ENCODE data around the gene AP1S1. TPM values are rescaled to one million over a fixed set of nuclear protein-coding genes. Genes with fewer than 3 reads are reported as not detected.

AP1S1 gene
- total and polyA plus RNA-seq, 7 donors: 5.7 to 29.9 (median 7.1) TPM

DNA sequence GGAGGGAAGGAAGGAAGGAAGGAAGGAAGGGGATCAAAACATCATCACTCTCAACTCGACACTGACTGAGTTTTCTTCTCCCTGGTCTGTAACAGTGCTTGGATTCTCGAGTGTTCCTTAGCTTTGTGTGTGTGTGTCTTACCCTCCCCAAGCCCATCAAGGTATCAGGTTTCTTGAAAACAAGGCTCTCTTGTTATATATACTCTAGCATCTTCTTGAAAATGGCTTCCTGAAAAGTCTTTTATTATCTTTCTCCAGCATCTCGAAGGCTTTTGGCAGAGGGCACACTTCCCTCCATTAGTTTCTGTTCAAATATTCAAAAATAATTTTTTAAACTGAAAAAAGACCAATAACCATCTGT lies 14.0 kb upstream of the AP1S1 start:
- H3K36me3 ChIP-seq (ENCODE audit: insufficient read depth in 1 of 2, low read depth in 1 of 2): no peaks in the 10 kb centered on the region
- no peak overlapping the region for H3K4me3 ChIP-seq
- intact Hi-C loops (cut with DNase I): loop anchor here in 1 of 2 donors (5.0 kb wide), 2 partner anchors 52 to 142 kb away; no protein-coding TSS in a partner anchor
- H3K9me3 ChIP-seq: no peaks in the 10 kb centered on the region
- H3K27me3 ChIP-seq (ENCODE audit: insufficient read depth in 3 of 3, low read length in 2 of 3): peaks cover 0 to 22% (median 2%) of the 10 kb centered on the region in 3 donors
- WGBS, 3 donors: 17 to 25% (median 18%) methylated on average over 3 of the region's 3 CpGs
- no peak for DNase-seq
- ATAC-seq: no peak
- no peak overlapping the region for H3K27ac ChIP-seq
- H3K4me1 ChIP-seq: peaks cover 15% of the 10 kb centered on the region
- TF ChIP-seq, protein P1, sequence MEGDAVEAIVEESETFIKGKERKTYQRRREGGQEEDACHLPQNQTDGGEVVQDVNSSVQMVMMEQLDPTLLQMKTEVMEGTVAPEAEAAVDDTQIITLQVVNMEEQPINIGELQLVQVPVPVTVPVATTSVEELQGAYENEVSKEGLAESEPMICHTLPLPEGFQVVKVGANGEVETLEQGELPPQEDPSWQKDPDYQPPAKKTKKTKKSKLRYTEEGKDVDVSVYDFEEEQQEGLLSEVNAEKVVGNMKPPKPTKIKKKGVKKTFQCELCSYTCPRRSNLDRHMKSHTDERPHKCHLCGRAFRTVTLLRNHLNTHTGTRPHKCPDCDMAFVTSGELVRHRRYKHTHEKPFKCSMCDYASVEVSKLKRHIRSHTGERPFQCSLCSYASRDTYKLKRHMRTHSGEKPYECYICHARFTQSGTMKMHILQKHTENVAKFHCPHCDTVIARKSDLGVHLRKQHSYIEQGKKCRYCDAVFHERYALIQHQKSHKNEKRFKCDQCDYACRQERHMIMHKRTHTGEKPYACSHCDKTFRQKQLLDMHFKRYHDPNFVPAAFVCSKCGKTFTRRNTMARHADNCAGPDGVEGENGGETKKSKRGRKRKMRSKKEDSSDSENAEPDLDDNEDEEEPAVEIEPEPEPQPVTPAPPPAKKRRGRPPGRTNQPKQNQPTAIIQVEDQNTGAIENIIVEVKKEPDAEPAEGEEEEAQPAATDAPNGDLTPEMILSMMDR (IDR thresholded peaks at IDR 0.05): no peak

DNA sequence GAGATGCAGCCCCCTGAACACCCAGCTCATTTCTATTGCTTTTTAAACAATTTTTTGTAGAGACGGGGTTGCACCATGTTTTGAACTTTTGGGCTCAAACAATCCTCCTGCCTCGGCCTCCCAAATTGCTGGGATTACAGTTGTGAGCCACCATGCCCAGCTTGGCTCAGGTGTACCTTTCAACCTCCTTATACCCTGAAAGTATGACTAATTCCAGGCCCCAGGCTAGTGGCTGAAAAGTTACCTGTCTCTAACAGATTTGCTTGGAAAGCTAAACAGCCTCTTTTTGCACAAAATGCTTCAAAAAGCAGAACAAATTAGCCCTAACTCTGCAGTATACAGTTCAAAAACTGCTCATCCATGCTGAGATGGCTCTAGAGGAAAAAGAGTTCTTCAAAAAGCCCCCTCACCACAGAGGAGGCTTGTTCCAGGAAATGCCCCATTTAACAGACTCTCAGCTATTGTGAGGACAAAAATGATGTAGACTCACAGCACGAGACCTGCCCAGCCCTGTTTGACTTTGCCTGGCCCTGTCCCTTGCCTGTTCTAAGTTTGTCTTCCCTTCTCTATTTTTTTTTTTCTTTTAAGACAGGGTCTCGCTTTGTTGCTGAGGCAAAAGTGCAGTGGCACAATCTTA lies 13.4 kb upstream of the AP1S1 start:
- intact Hi-C loops (cut with DNase I): loop anchor here in 1 of 2 donors (5.0 kb wide), 2 partner anchors 51 to 141 kb away; no protein-coding TSS in a partner anchor

DNA sequence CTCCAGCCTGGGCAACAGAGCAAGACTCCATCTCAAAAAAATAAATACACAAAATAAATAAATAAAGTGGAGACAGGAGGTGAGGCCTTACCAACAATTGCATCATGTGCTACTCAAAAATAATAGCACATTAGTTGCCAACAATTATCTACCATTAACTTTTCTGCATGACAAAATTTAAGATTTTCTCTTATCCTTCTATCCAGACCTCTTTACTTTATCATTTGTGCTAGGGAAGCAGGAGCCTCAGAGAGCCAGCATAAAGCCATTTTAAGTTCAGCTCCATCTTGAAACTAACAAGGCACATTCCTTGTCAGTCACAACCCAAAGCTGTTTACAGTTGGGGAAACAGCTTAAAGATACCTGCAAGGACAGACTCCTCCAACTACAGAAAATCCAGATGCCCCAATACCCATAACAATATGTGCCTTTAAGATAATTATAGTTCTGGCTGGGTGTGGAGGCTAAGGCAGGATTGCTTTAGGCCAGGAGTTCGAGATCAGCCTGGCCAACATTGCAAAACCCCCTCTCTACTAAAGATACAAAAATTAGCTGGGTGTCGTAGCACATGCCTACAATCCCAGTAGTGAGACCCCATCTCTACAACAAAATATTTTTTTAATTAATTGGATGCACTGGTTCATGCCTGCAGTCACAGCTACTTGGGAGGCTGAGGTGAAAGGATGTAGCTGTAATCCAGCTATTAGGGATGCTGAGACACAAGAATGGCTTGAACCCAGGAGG lies 2.2 kb upstream of the AP1S1 start:
- intact Hi-C loops (cut with DNase I): no loop called here

More for the DNA sequence above, 13.4 kb upstream of the AP1S1 start:
- TF ChIP-seq, protein P1 (IDR thresholded peaks at IDR 0.05): no peak
- no peak overlapping the region for H3K4me3 ChIP-seq
- H3K9me3 ChIP-seq: no peaks in the 10 kb centered on the region
- H3K27me3 ChIP-seq (ENCODE audit: insufficient read depth in 3 of 3, low read length in 2 of 3): peaks cover 0 to 22% (median 2%) of the 10 kb centered on the region in 3 donors
- H3K36me3 ChIP-seq (ENCODE audit: insufficient read depth in 1 of 2, low read depth in 1 of 2): no peaks in the 10 kb centered on the region
- DNase-seq: no peak
- WGBS, 3 donors: 81 to 85% (median 83%) methylated on average over 4 of the region's 4 CpGs
- ATAC-seq: no peak
- no peak overlapping the region for H3K27ac ChIP-seq
- H3K4me1 ChIP-seq: peaks cover 15% of the 10 kb centered on the region

GRCh38 chr7:101154693-101155102 lies 422 bp downstream of the AP1S1 start:
- intact Hi-C loops (cut with DNase I): no loop called here

More for the DNA sequence above, 2.2 kb upstream of the AP1S1 start:
- H3K4me1 ChIP-seq: no peaks in the 10 kb centered on the region
- no peaks in the 10 kb centered on the region for H3K9me3 ChIP-seq
- TF ChIP-seq, protein P1 (IDR thresholded peaks at IDR 0.05): no peak
- H3K27ac ChIP-seq: no peak overlapping the region
- peaks cover 0 to 2% of the 10 kb centered on the region in 2 donors for H3K36me3 ChIP-seq (ENCODE audit: insufficient read depth in 1 of 2, low read depth in 1 of 2)
- WGBS, 3 donors: 75 to 84% (median 80%) methylated on average over 2 of the region's 2 CpGs
- DNase-seq (no peak), ATAC-seq (no peak)
- H3K4me3 ChIP-seq: no peak overlapping the region
- H3K27me3 ChIP-seq (ENCODE audit: insufficient read depth in 3 of 3, low read length in 2 of 3): peaks cover 0 to 12% (median 0%) of the 10 kb centered on the region in 3 donors

More at GRCh38 chr7:101154693-101155102, 422 bp downstream of the AP1S1 start:
- TF ChIP-seq, protein P1 (IDR thresholded peaks at IDR 0.05): no peak
- no peak overlapping the region for H3K27ac ChIP-seq
- peak overlapping the region; percentile 86 for H3K4me3 ChIP-seq
- 1% methylated on average over 23 to 34 of the region's 34 CpGs for WGBS, 3 donors
- DNase-seq: no peak
- H3K36me3 ChIP-seq (ENCODE audit: insufficient read depth in 1 of 2, low read depth in 1 of 2): peaks cover 0 to 26% of the 10 kb centered on the region in 2 donors
- peak; percentile 18 to 48 (median 30) for ATAC-seq
- H3K9me3 ChIP-seq: no peaks in the 10 kb centered on the region
- H3K27me3 ChIP-seq (ENCODE audit: insufficient read depth in 3 of 3, low read length in 2 of 3): peaks cover 0 to under 1% (median 0%) of the 10 kb centered on the region in 3 donors
- no peaks in the 10 kb centered on the region for H3K4me1 ChIP-seq

All from psoas muscle (tissue), 8 donors.